ENCODE data around the gene CACNA1B. TPM values are rescaled to one million over a fixed set of nuclear protein-coding genes. Genes with fewer than 3 reads are reported as not detected.
"Not testable (repeated sequence)": the region's sequence is repeated elsewhere in the genome, so short reads cannot be mapped to it uniquely, and the experiment has no call there.

The CACNA1B gene
- total RNA-seq, 1 donor from 2014 or later, result 0.46 TPM

DNA sequence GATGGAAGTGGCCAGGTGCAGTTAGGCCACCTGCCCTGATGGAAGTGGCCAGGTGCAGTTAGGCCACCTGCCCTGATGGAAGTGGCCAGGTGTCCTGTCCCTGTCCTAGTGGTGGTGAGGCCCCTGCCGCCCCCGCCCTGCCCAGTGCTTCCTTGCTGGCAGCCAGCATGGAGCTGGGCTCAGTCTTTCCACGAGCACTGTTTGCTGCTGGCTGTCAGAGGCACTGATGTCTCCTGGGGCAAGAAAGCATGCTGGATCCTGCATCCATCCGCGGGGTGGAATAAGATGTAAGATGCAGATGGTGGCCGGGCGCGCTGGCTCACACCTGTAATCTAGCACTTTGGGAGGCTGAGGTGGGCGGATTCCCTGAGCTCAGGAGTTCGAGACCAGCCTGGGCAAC is 141.9 kb downstream of the CACNA1B start:
- intact Hi-C loops (cut with DNase I); ATAC-seq (ENCODE audit: poor library complexity): not testable (repeated sequence)
- DNase-seq, result peak; percentile 26

DNA sequence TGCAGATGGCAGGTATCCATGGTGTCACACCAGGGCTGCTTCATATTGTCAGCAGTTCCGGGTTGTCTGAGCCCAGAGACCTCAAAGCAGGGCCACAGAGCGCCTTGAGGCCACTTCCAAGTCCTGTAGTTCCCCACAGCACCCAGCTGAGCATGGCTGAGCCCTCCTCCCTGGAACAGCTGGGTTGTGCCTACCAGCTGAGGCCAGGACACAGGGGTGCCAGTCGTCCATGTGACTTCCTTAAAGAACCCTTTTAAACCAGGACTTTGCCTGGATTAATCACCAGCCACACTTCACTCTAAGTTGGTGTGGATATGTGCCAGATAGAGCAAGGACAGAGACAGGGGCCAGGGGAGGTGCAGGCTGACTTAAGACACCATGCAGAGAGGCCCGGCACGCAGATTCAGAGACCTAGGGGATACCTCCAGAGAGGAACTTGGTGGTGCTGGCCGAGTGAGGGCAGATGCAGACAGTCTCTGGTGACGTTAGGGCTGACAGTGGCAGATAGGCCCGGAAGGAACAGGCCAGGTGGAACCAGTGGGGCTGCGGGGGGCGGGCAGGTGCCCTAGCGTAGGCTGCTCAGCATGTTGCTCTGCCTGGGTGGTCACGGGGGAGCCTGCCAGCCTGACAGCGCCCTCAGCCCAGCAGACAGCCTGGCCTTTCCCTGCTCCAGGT is 142.7 kb downstream of the CACNA1B start:
- ATAC-seq (ENCODE audit: poor library complexity) (no peak), DNase-seq (peak; percentile 27)
- intact Hi-C loops (cut with DNase I), result no loop called here

DNA sequence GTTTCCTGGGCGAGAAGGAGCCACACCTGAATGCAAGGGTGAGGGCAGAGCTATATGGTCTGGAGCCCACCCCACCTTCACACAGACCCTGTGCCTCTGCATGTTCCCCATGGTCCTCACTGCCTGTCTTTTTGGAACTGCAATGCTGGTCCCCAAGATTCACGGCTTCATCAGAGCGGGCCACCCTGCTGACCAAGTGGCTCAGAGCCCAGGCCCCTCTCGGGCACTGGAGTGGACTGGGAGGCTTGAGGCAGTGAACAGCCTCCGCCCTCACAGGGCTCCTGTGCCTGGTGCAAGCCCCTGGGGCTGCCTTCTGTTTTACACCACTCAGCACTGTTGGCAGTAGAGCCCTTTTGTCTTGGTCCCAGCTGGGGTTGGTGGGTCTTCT is 143.2 kb downstream of the CACNA1B start:
- intact Hi-C loops (cut with DNase I), result no loop called here
- DNase-seq (peak; percentile 6), ATAC-seq (ENCODE audit: poor library complexity) (no peak)

DNA sequence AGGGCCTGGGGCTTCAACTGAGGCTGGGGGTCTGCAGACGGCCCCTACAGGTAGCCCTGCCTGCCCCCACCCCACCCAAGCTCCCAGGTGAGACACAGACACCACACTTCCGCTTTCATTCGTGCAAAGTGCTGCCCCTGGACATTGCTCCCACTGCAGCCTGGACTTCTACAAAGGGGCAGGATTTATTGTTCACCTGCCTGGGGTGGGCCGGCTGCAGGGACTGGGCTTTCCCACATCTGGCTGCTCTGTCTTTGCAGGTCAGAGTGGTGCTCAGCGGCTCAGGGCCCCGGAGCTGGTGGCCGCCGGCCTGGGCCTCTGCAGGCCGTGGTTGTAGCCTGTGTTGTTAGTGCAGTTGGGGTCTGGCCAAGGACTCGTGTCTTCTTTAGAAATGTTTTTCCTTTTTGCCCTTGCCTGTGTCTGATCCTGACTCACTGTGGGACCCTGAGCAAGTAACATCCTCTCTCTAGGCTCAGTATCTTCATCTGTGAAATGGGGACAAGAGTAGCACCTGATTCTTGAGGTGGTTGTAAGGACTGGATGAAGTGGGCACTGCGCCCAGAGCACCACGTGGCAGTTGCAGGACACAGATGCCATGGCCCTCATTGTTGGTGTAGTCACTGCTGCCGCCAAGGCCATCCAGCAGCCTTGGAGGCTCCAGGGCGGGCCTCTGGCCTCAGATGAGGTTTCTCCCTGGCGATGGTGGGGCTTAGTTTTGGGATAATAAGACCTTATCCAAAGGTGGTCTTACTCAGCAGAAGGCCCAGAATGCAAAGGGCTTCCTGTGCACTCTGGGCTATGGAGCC is 143.9 kb downstream of the CACNA1B start:
- intact Hi-C loops (cut with DNase I), result no loop called here
- DNase-seq (peak; percentile 24), ATAC-seq (ENCODE audit: poor library complexity) (no peak)

DNA sequence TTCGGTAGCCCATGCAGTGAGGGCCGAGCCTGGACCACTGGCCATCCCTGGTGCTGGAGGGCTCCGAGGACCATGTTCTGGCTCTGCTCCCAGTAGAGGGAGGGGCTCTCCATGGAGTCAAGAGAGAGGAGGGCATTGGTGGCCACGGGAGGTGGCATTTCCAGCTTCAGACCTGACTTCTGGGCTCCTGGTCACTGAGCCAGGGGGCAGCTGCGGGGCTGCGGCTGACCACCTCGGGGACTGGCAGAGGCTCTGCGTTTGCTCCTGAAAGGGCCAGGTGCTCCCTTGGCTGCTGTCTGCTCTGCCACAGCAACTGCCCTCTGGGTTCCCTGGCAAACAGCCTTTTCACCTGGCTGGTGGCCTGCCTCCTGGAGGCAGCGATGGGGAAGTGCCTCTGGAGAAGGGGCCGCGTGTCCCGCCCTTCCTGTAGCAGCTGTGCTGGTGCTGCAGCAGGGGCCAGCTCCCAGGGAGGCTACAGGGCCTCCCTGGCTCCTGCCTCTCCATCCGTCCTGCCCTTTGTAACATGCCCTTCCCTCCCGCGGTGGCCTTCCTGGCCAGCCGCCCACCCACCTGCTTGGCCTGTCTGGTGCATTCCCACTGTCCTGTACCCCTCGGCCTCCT is 144.6 kb downstream of the CACNA1B start:
- ATAC-seq (ENCODE audit: poor library complexity) (peak; percentile 15), DNase-seq (peak; percentile 38)
- intact Hi-C loops (cut with DNase I), result no loop called here

DNA sequence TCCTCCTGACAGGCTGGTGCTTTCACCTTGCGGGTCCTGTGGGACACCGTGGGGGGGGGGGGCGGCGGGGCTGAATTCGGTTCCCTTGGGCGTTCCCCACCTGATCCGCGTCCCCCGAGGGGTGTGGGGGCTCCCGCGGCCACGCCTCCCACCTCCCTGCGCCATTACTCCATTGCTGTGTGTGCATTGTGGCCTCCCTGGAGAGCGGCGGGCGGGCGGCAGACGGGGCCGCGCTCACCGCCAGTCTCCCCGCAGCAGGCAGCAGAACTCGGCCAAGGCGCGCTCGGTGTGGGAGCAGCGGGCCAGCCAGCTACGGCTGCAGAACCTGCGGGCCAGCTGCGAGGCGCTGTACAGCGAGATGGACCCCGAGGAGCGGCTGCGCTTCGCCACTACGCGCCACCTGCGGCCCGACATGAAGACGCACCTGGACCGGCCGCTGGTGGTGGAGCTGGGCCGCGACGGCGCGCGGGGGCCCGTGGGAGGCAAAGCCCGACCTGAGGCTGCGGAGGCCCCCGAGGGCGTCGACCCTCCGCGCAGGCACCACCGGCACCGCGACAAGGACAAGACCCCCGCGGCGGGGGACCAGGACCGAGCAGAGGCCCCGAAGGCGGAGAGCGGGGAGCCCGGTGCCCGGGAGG is 145.3 kb downstream of the CACNA1B start:
- ATAC-seq (ENCODE audit: poor library complexity), result peak; percentile 18
- intact Hi-C loops (cut with DNase I), result no loop called here
- peak; percentile 28 for DNase-seq

DNA sequence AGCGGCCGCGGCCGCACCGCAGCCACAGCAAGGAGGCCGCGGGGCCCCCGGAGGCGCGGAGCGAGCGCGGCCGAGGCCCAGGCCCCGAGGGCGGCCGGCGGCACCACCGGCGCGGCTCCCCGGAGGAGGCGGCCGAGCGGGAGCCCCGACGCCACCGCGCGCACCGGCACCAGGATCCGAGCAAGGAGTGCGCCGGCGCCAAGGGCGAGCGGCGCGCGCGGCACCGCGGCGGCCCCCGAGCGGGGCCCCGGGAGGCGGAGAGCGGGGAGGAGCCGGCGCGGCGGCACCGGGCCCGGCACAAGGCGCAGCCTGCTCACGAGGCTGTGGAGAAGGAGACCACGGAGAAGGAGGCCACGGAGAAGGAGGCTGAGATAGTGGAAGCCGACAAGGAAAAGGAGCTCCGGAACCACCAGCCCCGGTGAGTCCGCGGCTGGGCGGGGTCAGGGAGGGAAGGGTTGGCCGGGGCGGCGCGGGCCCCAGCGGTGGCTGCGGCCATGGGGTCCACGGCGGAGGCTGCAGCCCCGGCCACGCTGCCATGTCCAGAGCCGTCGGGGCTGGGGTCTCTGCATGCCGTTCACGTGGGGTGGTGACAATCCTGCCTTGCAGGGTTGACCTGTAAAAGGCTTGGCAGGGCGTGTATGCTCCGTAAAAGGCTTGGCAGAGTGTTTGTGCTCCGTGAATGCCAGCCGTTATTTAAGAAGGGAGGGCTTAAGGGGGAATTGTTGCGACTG is 146.0 kb downstream of the CACNA1B start:
- ATAC-seq (ENCODE audit: poor library complexity), result no peak
- intact Hi-C loops (cut with DNase I), result no loop called here

DNA sequence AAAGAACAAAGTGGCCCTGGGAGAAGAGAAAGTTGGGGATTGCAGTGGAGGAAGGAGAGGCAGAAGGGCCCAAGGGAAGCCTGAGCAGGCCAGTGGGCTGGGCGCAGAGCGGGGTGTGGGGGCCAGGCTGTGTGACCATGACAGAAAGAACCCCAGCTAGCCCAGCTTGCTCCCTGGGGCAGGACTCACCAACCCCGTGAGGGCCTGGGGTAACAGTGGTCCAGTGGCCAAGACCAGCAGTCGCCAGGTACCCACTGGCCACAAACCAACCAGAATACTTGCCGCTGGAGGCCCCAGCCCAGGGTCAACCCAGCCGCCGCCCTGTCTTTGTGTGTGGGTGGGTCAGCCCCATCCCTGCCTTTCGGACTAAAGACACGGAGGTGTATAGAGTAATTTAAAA is 146.5 kb downstream of the CACNA1B start:
- ATAC-seq (ENCODE audit: poor library complexity), result no peak
- intact Hi-C loops (cut with DNase I), result no loop called here

More for the DNA sequence above, 146.0 kb downstream of the CACNA1B start:
- DNase-seq, result peak; percentile 12

DNA sequence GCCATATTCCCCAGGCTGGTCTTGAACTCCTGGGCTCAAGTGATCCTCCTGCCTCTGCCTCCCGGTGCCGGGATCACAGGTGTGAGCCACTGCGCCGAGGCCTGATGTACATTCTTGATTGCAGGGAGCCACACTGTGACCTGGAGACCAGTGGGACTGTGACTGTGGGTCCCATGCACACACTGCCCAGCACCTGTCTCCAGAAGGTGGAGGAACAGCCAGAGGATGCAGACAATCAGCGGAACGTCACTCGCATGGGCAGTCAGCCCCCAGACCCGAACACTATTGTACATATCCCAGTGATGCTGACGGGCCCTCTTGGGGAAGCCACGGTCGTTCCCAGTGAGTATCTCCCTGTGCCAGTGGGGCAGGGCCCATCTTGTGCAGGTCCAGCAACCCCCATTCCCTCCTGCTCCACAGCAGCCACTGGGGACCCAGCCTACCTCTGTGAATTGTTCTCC is 147.3 kb downstream of the CACNA1B start:
- no peak for ATAC-seq (ENCODE audit: poor library complexity)
- intact Hi-C loops (cut with DNase I), result no loop called here
- DNase-seq, result peak; percentile 20

More for the DNA sequence above, 146.5 kb downstream of the CACNA1B start:
- DNase-seq, result peak; percentile 18

DNA sequence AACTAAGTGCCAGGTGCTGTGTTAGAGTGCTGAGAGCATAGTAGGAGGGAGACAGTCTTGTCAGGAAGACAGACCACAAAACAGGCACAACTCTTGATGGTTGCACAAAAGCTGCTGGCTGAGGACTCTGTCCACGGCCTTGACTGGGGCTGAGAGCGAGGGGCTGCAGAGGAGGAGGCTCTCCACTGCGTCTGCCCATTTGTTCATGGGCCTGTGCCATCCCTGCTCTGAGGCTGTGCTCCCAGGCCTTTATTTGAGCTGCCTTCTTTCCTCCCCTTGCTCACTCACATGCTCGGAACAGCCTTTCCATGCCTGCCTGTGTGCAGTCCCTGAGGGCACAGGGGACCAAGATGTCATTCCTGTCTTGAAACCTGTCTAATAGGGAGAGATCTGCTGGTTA is 147.8 kb downstream of the CACNA1B start:
- ATAC-seq (ENCODE audit: poor library complexity) (no peak), DNase-seq (no peak)
- intact Hi-C loops (cut with DNase I), result no loop called here

DNA sequence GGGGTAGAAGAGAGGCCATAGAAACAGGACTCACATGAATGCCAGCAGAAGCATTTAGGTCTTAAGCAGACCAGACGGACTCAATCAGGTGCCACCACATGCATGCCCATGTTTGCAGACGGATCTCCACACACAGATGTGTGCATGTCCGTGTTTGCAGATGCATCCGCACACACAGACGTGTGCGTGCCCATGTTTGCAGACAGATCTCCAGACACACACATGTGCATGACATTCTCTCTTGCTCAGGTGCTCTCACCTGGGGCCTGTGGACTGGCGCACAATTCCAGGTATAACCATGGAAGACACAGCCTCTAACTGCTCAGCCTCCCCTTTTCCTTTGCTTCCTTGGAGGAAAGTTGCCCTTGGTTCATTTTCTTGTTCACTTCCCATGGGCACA is 148.3 kb downstream of the CACNA1B start:
- intact Hi-C loops (cut with DNase I), result no loop called here
- DNase-seq (no peak), ATAC-seq (ENCODE audit: poor library complexity) (no peak)

DNA sequence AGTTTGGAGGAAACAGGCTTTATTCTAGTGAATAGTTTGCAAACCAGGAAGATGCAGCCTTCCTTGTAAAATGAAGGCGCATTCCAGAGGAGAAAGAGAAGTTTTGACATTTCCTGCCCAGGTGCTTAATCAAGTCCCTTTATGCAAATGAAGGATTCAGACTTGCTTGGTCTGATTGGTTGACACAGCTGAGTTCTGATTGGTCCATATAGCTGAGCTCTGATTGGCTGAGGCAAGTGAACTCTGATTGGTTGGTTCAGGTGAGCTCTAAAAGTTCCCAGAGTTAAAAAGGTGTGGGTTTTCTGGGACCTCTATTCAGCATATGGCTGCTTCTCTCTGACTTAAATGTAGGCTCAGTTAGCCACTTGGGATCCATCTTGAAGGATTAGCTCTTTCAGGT is 151.0 kb downstream of the CACNA1B start:
- intact Hi-C loops (cut with DNase I), result no loop called here
- ATAC-seq (ENCODE audit: poor library complexity) (no peak), DNase-seq (no peak)

DNA sequence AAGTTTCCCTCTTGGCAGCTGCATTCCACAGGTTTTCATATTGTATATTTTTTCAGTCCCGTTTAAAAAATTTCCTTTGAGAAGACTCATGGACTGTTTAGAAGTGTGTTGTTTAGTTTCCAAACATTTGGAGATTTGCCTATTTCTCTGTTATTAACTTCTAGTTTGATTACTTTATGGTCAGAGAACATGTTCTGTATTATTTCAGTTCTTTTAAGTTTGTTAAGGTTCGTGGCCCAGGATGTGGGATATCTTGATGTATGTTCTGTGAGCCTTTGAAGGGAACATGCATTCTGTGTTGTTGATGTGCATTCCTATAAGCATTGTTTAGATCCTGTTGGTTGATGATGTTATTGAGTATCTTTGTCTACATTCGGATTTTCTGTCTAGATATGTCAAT is 153.6 kb downstream of the CACNA1B start:
- ATAC-seq (ENCODE audit: poor library complexity) (no peak), DNase-seq (no peak)
- intact Hi-C loops (cut with DNase I), result no loop called here

DNA sequence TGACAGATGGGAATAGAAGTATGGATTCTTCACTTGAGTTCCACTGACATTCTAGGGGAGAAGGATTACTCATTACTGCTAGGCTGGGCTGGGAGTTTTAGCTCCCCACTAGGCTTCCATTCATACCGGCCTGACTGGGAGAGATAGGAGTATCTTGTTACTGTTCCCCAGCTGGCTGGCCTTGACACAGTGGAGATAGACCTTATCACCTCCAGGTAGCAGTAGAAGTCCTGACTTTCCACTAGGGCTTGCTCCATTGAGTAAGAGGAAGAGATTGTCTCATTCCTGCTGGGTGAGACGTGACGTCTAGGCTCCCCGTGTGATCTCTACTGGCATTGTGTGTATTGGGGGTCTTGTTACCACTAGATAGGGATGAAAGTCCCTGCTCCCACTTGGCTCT is 156.4 kb downstream of the CACNA1B start:
- ATAC-seq (ENCODE audit: poor library complexity) (no peak), DNase-seq (no peak)
- intact Hi-C loops (cut with DNase I), result no loop called here

DNA sequence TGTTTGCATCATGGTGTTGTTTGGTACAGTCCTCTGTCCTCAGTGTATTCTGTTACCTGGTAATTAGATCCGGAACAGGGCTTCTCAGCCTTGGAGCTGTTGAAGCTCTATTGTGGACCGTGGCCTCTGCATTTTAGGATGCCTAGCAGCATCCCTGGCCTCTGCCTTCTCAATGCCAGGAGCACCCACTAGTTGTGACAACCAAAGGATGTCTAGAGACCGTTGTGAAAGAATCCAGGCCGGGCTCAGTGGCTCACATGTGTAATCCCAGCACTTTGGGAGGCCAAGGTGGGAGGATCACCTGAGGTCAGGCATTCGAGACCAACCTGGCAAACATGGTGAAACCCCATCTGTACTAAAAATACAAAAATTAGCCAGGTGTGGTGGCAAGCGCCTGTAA is 159.6 kb downstream of the CACNA1B start:
- ATAC-seq (ENCODE audit: poor library complexity) (no peak), DNase-seq (no peak)
- intact Hi-C loops (cut with DNase I), result no loop called here

DNA sequence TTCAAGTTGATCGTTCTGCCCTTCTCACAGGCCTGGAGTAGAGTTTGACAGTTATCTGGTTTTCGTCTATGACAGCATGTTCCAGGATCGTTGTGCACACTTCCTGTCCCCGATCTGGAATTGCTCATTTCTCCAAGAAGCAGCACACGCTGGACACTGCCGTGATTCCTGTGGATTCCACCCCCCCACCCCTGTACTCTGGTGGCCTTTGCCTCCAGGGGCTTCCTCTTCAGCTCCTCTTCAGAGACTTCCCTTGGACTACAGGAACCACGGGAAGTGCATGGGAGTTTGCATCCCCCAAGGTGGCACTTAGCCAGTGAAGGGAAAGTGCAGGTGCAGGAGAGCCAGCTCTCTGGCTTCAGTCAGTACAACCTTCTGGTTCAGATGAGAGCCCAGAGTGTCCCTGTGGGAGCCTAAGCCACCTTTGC is 160.7 kb downstream of the CACNA1B start:
- intact Hi-C loops (cut with DNase I), result no loop called here
- peak; percentile 20 for DNase-seq
- peak; percentile 95 for ATAC-seq (ENCODE audit: poor library complexity)

DNA sequence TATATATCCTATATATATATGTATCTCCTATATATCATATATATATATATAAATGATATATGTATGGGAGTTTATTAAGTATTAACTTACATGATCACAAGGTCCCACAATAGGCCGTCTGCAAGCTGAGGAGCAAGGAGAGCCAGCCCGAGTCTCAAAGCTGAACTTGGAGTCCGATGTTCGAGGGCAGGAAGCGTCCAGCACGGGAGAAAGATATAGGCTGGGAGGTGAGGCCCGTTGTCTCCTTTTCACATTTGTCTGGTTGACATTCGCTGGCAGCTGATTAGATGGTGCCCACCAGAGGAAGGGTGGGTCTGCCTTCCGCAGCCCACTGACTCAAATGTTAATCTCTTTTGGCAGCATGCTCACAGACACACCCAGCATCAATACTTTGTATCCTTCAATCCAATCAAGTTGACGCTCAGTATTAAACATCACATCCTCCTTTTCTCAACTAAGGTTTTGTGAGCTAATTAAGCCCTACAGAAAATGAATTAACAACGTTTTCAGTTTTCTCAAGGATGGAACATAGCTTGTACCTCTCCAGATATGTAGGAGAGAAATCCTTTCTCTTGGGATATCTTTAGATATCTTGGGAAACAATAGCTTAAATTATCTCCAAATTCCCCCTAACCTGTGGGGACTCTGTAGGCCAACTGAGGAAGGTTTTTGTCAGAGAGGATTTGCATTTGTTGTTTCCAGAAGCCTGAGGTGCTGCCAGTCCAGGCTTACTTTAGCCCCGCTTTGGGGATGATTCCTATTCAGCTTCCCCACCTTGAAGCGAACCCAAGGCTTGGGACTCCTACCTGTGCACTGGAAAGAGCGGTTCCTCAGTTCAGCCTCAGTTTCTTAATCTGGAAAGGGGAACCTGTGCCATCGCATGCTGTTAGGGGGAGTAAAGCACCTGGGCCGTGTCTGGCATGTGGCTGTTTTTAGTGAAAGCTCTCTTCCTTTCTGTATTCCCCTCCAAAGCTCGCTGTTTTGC is 163.2 kb downstream of the CACNA1B start:
- intact Hi-C loops (cut with DNase I), result no loop called here
- DNase-seq, result no peak
- ATAC-seq (ENCODE audit: poor library complexity), result no peak
